Measurements from ENCODE around the gene VPS37C. TPM values are rescaled to one million over a fixed set of nuclear protein-coding genes. Genes with fewer than 3 reads are reported as not detected.
A peak's percentile ranks its signal among the peaks of the same experiment; 100 is the strongest.

The VPS37C gene
- total and polyA plus RNA-seq, 2 of the 13 experiments (the other 11 are each of a cell fraction or from before 2014, with no cell fraction given): 7.5 to 8.8 TPM

- no peak for TF ChIP-seq ZNF44 (CRISPR knock-in tag; IDR thresholded peaks at IDR 0.05)
- no peak for TF ChIP-seq YY1 (IDR thresholded peaks at IDR 0.05; ENCODE audit: insufficient read depth, insufficient replicate concordance, low read depth, low read length)
- TF ChIP-seq FOXK1 (CRISPR knock-in tag; IDR thresholded peaks at IDR 0.05; ENCODE audit: borderline replicate concordance, low read depth): no peak
- TF ChIP-seq SOX5 (CRISPR knock-in tag; IDR thresholded peaks at IDR 0.05; ENCODE audit: borderline replicate concordance): no peak
- TF ChIP-seq ZNF644 (CRISPR knock-in tag; IDR thresholded peaks at IDR 0.05; ENCODE audit: low read depth): no peak
- TF ChIP-seq DPF2 (CRISPR knock-in tag; IDR thresholded peaks at IDR 0.05; ENCODE audit: borderline replicate concordance, low read depth): no peak
- TF ChIP-seq HBP1 (CRISPR knock-in tag; IDR thresholded peaks at IDR 0.05; ENCODE audit: low read depth): no peak
- TF ChIP-seq PATZ1 (CRISPR knock-in tag; IDR thresholded peaks at IDR 0.05): no peak
- peak; percentile 43; the same call in 1 of the 2 replicates for TF ChIP-seq KDM5A (IDR thresholded peaks at IDR 0.05; ENCODE audit: borderline replicate concordance, low read length)
- TF ChIP-seq ZSCAN25 (CRISPR knock-in tag; IDR thresholded peaks at IDR 0.05): no peak
- TF ChIP-seq, protein P1, sequence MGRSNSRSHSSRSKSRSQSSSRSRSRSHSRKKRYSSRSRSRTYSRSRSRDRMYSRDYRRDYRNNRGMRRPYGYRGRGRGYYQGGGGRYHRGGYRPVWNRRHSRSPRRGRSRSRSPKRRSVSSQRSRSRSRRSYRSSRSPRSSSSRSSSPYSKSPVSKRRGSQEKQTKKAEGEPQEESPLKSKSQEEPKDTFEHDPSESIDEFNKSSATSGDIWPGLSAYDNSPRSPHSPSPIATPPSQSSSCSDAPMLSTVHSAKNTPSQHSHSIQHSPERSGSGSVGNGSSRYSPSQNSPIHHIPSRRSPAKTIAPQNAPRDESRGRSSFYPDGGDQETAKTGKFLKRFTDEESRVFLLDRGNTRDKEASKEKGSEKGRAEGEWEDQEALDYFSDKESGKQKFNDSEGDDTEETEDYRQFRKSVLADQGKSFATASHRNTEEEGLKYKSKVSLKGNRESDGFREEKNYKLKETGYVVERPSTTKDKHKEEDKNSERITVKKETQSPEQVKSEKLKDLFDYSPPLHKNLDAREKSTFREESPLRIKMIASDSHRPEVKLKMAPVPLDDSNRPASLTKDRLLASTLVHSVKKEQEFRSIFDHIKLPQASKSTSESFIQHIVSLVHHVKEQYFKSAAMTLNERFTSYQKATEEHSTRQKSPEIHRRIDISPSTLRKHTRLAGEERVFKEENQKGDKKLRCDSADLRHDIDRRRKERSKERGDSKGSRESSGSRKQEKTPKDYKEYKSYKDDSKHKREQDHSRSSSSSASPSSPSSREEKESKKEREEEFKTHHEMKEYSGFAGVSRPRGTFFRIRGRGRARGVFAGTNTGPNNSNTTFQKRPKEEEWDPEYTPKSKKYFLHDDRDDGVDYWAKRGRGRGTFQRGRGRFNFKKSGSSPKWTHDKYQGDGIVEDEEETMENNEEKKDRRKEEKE (IDR thresholded peaks at IDR 0.05): no peak
- TF ChIP-seq GABPA (IDR thresholded peaks at IDR 0.05; ENCODE audit: low read depth, low read length): no peak
- peak; percentile 31; the same call in 1 of the 2 replicates for TF ChIP-seq GABPA (CRISPR knock-in tag; IDR thresholded peaks at IDR 0.05; ENCODE audit: low read depth)
- no peak for TF ChIP-seq NKX3-1 (CRISPR knock-in tag; IDR thresholded peaks at IDR 0.05)
- TF ChIP-seq, protein P2, sequence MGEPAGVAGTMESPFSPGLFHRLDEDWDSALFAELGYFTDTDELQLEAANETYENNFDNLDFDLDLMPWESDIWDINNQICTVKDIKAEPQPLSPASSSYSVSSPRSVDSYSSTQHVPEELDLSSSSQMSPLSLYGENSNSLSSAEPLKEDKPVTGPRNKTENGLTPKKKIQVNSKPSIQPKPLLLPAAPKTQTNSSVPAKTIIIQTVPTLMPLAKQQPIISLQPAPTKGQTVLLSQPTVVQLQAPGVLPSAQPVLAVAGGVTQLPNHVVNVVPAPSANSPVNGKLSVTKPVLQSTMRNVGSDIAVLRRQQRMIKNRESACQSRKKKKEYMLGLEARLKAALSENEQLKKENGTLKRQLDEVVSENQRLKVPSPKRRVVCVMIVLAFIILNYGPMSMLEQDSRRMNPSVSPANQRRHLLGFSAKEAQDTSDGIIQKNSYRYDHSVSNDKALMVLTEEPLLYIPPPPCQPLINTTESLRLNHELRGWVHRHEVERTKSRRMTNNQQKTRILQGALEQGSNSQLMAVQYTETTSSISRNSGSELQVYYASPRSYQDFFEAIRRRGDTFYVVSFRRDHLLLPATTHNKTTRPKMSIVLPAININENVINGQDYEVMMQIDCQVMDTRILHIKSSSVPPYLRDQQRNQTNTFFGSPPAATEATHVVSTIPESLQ (CRISPR knock-in tag; conservative IDR thresholded peaks at IDR 0.05): no peak
- no peak for TF ChIP-seq HNRNPK (IDR thresholded peaks at IDR 0.05; ENCODE audit: low read depth, low read length, poor library complexity, severe bottlenecking)
- no peak for TF ChIP-seq ZNF296 (CRISPR knock-in tag; conservative IDR thresholded peaks at IDR 0.05)
Observed at GRCh38 chr11:61162092-61162941, 1.1 kb upstream of the VPS37C start (continued).

Measured in HepG2 (cell line).